ENCODE results near the gene WIZ. TPM values are rescaled to one million over a fixed set of nuclear protein-coding genes. Genes with fewer than 3 reads are reported as not detected.

WIZ gene
- total and polyA plus RNA-seq, 2 experiments from 2014 or later: 8.9 to 39.5 TPM

MicroRNAs within 50 kb of the gene (microRNA counts, 767-probe panel; counts per million panel counts)
- not detected for microRNA hsa-miR-1470

Small RNA genes lying within 50 kb of the gene (microRNA-seq; reads per million reads assigned to microRNA genes)
- not detected for gene MIR1470

Small RNA genes lying within 50 kb of the gene (small RNA-seq; reads per million reads assigned to genes)
- not detected for gene MIR1470 (ENCODE audit: low replicate concordance)

Other genes starting within 250 kb of the WIZ start
- gene NOTCH3, start 249.0 kb downstream of the WIZ start, total RNA-seq (2014; rRNA removed; shearing (Covaris generic)): 151 and 172 TPM in 2 replicates
- gene NOTCH3, start 249.0 kb downstream of the WIZ start, polyA plus RNA-seq (2016; fragmentation: Nextera tagmentation; extraction: Ambion mirVana): 24.3 and 25.0 TPM in 2 replicates
- 15.0 and 24.8 TPM in 2 replicates for gene EPHX3, start 217.5 kb downstream of the WIZ start, total RNA-seq (2014; rRNA removed; shearing (Covaris generic))
- gene EPHX3, start 217.5 kb downstream of the WIZ start, polyA plus RNA-seq (2016; fragmentation: Nextera tagmentation; extraction: Ambion mirVana): 19.7 and 19.8 TPM in 2 replicates
- 63.5 and 63.8 TPM in 2 replicates for gene BRD4, start 117.4 kb downstream of the WIZ start, total RNA-seq (2014; rRNA removed; shearing (Covaris generic))
- gene BRD4, start 117.4 kb downstream of the WIZ start, polyA plus RNA-seq (2016; fragmentation: Nextera tagmentation; extraction: Ambion mirVana): 115 and 127 TPM in 2 replicates
- 26.4 and 36.5 TPM in 2 replicates for gene AKAP8, start 70.2 kb downstream of the WIZ start, total RNA-seq (2014; rRNA removed; shearing (Covaris generic))
- gene AKAP8, start 70.2 kb downstream of the WIZ start, polyA plus RNA-seq (2016; fragmentation: Nextera tagmentation; extraction: Ambion mirVana): 22.4 and 25.2 TPM in 2 replicates
- 143 and 165 TPM in 2 replicates for gene AKAP8L, start 31.0 kb downstream of the WIZ start, total RNA-seq (2014; rRNA removed; shearing (Covaris generic))
- gene AKAP8L, start 31.0 kb downstream of the WIZ start, polyA plus RNA-seq (2016; fragmentation: Nextera tagmentation; extraction: Ambion mirVana): 72.2 and 78.8 TPM in 2 replicates
- 1.3 and 1.9 TPM in 2 replicates for gene RASAL3, start 14.6 kb upstream of the WIZ start, total RNA-seq (2014; rRNA removed; shearing (Covaris generic))
- 1.6 and 1.8 TPM in 2 replicates for gene RASAL3, start 14.6 kb upstream of the WIZ start, polyA plus RNA-seq (2016; fragmentation: Nextera tagmentation; extraction: Ambion mirVana)
- not detected in 2 replicates for gene PGLYRP2, start 29.5 kb upstream of the WIZ start, total RNA-seq (2014; rRNA removed; shearing (Covaris generic))
- gene PGLYRP2, start 29.5 kb upstream of the WIZ start, polyA plus RNA-seq (2016; fragmentation: Nextera tagmentation; extraction: Ambion mirVana): not detected in 2 replicates
- 0.19 and 1.5 TPM in 2 replicates for gene CYP4F22, start 58.6 kb upstream of the WIZ start, total RNA-seq (2014; rRNA removed; shearing (Covaris generic))
- 0.24 and 0.35 TPM in 2 replicates for gene CYP4F22, start 58.6 kb upstream of the WIZ start, polyA plus RNA-seq (2016; fragmentation: Nextera tagmentation; extraction: Ambion mirVana)
- not detected in 2 replicates for gene CYP4F8, start 165.3 kb upstream of the WIZ start, total RNA-seq (2014; rRNA removed; shearing (Covaris generic))
- not detected in 2 replicates for gene CYP4F8, start 165.3 kb upstream of the WIZ start, polyA plus RNA-seq (2016; fragmentation: Nextera tagmentation; extraction: Ambion mirVana)
- gene CYP4F3, start 190.9 kb upstream of the WIZ start, total RNA-seq (2014; rRNA removed; shearing (Covaris generic)): not detected in 2 replicates
- gene CYP4F3, start 190.9 kb upstream of the WIZ start, polyA plus RNA-seq (2016; fragmentation: Nextera tagmentation; extraction: Ambion mirVana): not detected in 2 replicates
- gene CYP4F12, start 223.1 kb upstream of the WIZ start, total RNA-seq (2014; rRNA removed; shearing (Covaris generic)): not detected in 2 replicates
- gene CYP4F12, start 223.1 kb upstream of the WIZ start, polyA plus RNA-seq (2016; fragmentation: Nextera tagmentation; extraction: Ambion mirVana): not detected in 2 replicates